GM18498 (cell line): ENCODE measurements around the gene BUD13.
A peak's percentile ranks its signal among the peaks of the same experiment; 100 is the strongest.

Experiments used
- ATAC-seq: cut with Tn5 transposase; IDR thresholded peaks from one replicate; pipeline ENCODE4 v1.9.1; 2021; ENCODE audit warnings: mild to moderate bottlenecking, moderate library complexity; ENCODE audit not compliant: unreplicated experiment

The BUD13 gene

DNA sequence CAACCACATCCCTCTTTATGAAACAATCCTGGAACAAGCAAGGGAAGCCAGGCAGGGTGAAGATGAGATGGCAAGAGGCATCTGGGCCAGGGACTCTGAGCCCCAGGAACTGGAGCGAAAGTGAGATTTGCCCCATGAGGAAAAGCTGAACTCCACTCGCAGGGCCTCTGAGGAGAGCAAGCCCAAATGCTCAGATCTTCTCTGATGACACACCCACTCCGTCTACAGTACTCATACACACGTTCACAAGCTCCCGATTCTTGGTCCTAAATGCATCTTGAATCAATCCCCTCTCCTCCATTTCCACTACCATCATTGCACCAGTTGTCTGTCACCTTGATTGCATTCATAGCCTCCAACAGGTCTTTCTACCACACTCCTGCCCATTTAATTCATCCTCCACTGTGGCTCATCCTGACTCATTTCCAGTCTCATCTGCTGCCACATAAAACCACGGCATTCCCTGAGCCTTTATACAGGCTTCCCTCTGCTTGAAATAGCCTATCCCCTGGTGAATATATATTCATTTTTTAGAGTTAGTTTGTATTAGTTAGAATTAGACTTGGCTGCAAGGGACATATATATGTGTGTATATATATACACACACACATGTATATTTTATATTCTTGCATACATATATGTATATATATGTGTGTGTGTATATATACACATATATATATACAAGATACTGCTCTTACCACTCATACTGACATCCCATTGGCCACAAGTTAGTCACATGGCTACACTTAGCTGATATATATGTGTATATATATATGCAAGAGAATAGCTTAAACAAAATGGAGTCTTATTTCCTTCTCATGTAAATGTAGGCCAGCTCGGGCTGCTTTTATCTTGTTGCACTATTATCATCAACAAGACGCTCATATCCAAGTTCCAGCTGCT lies 20.3 kb upstream of the BUD13 start:
- no peak for ATAC-seq

DNA sequence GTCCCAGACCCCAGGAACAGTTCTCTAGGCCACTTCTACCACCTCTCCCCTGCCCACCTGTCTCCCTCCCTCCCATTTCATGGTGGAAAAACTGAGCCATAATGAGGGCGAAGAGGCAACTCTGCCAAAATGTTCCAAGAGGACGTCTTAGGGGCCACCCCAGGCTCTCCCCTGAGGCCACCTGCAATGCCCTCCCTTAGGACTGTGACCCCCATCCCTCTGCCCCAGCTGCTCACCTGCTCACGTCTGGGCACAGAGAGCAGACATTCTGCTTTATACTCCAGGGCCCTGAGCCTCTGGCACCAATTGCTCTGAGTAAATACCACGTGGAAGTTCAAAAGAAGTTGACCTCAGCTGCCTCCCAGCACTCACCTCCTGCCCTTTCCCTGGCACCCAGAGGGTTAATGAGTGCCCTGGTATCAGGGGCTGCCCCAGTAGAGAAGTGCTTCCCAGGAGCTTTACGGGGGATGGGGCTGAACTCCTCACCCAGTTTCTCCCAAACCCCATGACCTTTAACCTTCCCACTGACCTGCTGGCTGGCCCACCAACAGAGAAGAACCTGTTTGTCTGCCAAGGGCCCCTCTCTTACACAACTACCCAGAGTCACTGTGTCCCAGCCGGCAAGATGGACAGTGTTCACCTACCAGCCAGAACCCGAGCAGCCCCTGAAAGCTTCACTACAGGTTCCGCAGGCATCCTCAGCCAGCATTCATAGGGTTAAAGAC lies 19.5 kb upstream of the BUD13 start:
- ATAC-seq = no peak

DNA sequence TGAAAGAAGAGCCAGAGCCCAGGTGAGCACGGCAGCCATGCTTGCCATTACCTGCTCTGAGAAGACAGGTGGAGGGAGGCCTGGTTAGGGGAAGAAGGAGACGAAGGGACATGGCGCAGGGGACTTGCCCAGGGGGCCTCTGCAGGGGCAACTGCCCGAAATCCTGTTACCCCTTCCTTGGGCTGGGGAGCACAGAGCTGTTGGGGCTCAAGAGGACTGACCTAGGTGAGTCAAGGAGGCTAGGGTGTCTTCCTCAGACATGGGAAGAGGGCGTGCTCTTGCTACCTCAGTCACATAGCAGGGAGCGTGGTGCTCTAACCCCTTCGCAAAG lies 19.0 kb upstream of the BUD13 start, which contains the start of gene APOA5:
APOA5 (minus strand) TSS at position 67 of the 331 bp plus-strand sequence; CDS start at position 48, 19 bp downstream.
- ATAC-seq = no peak

DNA sequence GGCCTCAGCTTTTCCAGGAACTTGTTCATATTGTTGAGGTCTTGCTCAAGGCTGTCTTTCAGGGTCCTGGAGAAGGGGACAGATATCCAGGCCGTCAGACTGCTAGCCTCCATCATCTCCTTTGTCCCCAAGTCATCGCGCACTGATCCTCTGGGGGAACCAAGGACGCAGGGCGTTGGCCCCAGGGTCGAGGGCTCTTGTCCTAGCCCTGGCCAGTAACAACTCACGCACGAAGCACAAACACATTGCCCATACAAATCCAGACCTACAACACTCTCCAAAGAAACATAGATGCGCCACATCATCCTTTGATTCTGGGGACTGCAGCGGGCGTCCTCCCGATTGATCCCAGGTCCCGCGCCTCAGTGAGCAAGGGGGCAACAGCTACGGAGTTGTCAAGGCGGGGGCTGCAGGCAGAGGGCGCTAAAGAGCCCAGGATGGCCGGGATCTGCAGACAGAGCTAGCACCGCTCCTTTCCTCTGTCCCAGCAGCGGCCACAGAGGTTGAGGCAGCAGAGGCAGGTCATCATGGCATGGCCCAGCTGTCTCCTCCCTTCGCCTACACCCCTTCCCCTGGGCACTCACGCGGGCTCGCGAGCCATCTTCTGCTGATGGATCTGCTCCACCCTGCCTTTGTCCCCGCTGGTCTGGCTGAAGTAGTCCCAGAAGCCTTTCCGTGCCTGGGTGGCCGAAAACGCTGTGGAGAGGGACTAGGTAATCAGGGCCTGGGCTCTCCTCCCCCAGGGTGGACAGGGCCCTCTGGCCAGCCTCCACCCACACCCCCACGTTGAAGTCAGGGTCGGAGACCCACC lies 18.4 kb upstream of the BUD13 start:
- ATAC-seq = no peak

DNA sequence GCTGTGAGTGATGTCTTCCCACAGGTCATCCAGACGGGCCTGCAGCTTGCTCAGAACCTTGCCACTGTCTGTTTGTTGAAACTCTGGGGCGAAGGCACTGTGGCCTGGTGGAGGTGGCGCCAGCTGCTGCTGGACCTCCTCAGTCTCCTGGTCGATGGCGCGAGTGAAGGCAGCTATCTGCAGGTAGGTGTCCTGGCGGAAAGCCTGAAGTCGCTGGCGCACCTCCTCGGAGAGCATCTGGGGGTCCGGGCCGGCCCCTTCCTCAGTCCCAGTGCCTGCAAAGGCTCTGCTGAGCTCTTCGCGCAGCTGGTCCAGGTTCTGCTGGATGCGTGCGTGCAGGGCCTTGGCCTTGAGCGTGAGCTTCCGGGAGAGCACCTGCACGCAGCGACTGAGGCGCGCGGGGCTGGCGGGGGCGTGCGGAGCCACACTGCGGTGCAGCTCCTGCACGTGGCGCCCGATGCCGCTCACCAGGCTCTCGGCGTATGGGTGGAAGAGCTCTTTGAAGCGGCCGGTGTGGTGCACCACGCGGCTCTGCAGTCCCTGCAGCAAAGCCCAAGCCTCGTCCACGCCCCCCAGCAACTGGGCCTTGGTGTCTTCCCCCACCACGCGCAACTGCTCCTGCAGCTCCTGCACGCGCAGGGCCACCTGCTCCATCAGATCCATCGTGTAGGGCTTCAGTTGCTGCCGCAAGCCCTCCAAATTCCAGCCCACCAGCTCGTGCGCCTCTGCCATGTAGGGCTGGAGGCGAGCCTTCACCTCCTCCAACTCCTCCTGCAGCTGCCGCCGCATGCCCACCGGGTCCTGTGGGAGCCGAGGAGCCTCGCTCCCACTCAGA lies 17.6 kb upstream of the BUD13 start:
- no peak for ATAC-seq

DNA sequence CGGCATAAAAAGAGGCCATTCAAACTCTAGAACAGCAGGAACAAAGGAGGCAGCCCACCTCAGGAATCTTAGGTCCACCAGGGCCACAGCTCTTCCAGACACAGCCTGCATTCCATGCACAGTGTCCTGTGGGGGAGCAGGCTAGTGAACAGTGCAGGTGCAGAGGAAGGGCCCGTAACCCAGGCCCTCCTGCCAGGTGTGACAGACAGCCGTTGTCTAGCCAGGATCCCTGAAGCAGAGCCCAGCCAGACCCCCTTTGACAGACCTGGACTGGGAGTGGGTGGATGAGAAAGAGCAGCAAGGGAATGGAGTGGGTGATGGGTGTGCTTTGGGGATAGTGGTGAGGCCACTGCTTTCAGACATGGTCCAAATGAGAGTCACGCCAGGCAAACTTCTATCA lies 16.2 kb upstream of the BUD13 start:
- no peak for ATAC-seq

DNA sequence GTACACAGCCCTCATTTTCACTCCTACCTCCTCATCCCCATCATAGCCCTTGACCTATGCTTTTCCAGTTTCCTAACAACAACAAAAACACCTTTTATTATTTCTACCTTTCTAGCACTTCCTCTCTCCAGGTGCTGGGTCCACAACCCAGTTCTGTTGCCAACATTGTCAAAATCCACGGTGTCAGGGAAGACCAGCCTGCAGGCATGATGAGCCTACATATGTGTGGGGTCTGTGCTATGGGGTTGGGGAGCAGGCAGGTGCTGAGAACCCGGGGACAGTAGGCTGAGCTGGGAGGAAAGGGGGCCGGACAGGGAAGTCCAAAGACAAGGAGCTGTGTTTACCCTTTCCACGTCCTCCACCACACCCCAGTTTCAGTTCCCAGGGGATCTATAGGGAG lies 15.7 kb upstream of the BUD13 start:
- ATAC-seq = no peak

DNA sequence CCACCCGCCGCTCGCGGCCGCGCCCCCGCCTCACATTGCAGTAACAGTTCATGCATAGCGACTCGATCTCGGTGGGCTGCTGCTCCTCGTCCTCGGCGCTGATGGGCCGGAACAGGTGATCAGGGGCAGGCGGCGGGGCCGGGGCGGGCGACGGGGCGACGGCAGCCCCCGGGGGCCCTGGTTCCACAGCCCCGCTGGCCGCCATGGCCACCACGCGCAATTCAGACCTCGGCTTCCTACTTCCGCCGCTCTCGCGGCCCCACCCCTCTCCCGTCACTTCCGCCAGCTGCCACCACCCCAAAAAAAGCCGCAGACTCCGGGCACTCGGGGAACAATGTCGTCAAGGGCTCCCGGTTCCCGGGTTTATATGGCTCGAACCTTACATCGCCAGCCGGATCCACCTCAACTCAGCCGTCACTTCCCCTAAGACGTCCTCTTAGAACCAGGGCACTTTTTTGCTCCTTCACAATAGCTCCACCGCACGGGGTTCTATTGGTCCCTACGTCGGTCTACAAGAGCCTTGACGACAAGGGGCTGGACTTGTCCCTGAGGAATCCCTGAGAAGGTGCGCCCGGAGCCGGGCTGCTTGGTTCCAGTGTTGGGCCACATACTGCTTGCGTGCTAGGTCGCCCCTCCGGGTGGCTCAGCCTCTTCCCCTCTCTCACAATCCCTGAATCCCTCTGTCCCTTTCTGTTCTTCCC lies 15.1 kb upstream of the BUD13 start, which contains the start of gene ZPR1:
ZPR1 (minus strand) TSS at position 238 of the 701 bp plus-strand sequence; CDS start at position 205, 33 bp downstream.
- peak; percentile 87 for ATAC-seq

DNA sequence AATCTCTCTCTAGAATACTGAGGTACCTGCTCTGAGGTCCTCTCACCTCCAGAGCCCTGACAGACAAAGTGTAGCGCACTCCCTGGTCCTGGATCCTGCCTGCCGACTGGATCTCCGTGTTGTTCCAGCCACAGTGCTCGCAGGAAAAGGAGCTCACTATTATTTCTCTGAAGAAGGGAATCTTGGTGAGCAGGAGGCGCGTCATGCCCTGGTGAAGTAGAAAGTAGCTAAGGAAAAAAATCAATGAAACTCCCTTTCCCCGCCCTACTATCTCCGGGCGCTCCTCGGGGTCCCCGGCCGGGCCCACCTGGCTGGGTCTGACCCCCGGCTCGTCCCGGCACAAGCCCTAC lies 14.6 kb upstream of the BUD13 start:
- no peak for ATAC-seq

DNA sequence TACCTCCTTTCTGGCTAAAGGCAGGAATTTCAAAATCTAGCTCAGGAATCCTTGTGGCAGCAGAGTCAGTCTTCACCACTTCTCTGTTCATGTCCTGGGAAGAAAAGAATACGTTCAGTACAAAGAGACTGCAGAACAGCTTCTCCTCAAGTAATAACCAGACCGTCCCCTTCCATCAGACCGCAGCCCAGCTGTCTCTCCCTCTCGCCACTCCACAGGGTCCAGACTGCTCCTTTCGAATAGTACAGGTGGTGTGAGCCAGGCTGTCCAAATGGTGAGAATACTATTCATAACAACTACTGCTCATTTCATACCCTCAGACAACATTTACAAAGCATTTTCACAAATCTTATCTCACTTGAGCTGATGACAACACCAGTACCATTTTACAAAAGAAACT lies 14.2 kb upstream of the BUD13 start:
- ATAC-seq = no peak

DNA sequence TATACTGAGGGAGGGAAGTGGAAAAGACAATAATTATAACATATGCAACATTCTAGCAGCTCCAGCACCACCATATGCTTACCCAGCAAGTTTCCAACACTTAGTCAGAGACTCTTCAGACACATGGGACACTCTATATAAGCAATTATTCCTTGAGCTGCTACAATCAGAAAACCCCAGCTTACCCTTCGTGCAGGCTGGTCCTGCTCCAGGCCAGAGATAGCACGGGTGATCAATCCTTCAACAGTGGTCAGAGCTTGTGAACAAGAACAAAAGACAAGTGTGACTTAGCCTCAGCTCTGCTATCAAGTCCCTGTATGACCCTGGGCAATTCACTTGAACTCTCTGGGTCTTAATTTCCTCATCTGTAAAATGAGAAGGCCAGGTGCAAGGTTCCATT lies 13.5 kb upstream of the BUD13 start:
- no peak for ATAC-seq

DNA sequence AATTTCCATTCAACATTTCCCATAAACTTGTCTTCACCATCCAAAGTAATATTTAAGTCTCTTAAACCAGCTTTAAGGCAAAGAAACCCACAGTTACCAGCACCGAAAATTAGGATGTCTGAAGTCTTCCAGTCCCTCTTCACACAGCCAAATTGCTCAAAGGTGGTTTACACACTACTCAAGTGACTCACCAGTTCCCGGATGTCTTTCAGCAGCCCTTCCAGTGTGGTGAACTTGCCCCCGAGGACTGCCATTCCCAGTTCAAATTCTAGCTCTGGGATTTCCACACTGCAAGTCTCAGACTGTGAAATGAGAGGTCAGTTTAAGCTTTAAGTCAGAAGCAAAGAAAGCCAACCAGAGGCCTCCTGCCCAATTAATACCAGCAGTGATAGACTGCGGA lies 9.9 kb upstream of the BUD13 start:
- ATAC-seq = no peak

DNA sequence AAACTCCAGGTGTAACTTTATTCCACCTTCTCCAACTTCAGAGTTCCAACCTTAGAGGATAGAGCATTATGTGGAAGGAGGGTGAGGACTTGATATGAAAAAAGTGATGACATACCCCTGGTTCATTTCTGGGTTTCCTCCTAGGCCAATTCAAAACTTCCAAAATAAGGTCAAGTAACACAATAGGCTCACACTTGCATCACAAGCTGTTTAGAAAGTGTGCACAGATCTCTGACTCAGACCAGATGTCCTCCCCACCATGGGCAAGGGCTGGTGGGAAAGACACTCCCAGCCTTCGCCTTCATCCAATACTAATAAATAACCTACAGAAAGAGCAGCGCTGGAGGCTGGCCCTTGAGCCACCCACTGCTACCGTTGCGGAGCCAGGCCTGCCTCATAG lies 5.8 kb upstream of the BUD13 start:
- no peak for ATAC-seq

DNA sequence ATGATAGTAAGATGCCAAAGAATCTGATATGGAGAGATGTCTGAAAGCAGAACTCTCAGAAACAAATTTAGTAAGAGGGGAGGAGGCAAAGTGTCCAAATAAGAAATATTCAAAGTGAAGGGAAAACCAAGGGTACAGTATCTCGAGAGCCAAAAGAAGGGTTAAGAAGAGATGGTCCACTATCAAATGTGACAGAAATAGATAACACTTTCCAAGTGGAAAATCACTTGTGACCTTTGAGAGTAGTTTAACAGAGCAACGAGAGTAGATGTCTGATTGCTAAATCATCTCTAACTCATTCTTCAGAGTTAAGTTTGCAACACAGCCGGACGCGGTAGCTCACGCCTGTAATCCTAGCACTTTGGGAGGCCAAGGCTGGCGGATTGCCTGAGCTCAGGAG lies 4.3 kb upstream of the BUD13 start:
- no peak for ATAC-seq

DNA sequence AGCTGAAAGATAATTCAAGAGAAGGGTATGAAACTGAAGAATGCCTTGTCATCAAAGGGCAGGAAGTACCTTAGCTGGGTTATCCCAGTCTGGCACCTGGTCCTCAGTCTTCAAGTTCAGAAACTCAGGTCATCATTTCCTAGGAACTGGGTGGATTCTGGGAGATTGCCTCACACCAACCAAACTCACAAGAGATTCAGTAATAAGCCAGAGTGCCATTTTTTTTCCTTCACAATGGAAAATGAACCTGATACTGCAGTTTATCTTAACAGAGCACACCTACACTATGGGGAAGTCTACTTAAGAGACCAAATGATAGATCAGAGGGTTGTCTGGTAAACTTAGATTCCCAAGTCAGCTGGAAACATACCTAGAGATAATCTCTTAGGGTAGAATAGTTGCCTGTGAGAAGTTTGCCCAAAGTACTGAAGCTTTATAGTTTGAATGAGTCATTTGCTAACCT lies 3.8 kb upstream of the BUD13 start:
- ATAC-seq = no peak

DNA sequence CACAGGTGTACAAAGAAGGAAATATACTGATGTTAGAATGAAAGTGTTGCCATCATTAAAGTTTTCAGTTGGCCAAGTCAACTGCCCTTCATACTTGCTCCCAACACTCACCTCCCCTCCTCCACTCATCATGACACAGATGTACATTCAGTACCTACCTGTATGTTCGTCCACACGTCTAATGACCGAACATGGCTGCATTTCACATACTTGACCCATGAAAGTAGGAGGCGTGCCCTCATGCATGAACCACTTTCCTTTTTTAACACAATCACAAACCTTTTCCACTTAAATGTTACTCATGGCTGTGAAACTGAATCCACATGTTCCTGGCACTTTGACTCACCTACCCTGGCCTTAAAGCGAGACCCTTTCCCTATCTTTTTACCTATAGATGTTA lies 3.2 kb upstream of the BUD13 start:
- no peak for ATAC-seq

DNA sequence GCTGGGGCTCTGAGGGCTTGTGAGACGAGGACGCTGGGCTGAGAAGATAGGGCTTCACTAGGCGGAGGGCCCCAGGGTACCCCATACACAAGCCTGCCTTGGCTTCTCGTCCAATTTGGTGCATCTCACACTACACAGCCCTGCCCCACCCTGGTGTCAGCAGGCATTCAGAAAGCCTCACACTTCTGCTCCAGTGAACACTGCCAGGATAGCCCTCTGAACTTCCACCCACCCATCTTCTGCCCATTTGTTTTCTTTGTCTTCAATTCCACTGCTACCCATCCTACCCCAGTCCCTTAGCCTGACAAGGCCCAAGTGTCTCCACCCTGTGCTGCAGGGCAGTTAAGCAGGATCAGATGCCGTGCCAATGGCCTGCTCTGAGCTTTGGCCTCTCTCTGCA lies 1.9 kb upstream of the BUD13 start:
- ATAC-seq = no peak

DNA sequence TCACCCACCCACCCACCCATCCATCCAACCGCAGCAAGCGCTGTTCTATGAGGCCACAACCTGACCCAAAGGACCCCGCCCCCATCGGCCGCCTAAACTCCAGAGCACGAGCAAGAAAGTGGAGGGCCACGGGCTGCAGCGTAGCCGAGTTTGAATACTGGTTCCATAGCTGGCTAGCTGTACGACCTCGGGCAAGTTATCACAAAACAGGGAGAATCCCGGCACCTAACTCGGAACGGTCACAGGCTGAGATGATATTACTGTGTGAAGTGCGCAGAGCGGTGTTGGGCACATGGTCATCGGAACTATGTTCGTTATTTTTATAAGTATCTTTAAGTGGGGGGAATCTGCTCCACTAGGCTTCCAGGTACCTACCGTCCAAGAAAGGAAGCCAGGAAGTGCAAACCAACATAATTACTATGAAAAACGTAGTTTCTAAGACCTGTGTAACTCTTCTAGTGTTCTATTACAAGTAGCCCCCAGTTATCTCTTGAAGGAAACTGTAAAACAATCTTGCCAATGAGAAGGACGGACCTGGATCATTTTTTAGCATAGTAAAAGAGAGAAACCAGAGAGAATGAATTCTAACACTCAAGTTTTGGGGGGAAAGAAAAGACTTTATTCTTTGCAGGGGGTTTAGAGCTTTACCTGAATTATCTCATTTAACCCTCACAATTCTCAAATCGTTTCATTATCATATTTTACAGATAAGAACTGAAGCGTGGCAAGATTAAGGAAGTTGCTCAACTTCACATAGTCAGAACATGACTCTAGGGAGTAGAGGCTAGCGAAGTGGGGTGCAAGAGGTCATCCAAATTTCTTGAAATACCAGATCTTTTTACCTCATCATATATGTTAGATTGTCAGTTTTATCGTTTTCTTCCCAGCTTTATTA lies 663 bp upstream of the BUD13 start:
- peak; percentile 37 for ATAC-seq

DNA sequence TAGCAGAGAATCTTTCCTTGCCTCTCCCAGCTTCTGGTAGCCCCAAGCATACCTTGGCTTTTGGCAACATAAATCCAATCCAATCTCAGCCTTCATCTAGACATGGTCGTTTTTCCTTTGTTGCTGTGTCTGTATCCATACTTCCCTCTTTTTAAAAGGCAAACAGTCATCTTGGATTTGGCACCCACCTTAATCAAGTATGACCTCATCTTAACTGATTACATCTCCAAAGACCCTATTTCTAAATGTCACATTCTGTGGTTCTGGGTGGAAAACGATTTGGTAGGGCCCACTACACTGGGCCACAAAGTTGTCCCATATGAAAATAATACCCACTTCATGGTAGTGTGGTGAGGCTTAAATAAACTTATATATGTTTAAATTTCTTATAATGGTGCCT lies 852 bp downstream of the BUD13 start:
- no peak for ATAC-seq
